ENCODE measurements around the gene CRAMP1.

- no peak for TF ChIP-seq POLR2A (IDR thresholded peaks at IDR 0.05; ENCODE audit: low read length)
- TF ChIP-seq GATA1 (IDR thresholded peaks at IDR 0.05; ENCODE audit: low read depth, low read length): no peak
Observed at GRCh38 chr16:1626776-1627175, 14.6 kb downstream of the CRAMP1 start.
